OCI-LY3 (cell line): ENCODE data around the gene MAGEC2.

Experiments
- H2AFZ ChIP-seq: fragments of 200-600, 300-600 bp; shearing (Covaris generic); 2 replicates; pipeline ENCODE4 v1.6.0; 2014; ENCODE audit warnings: antibody characterized with exemption, low read depth, low read length
- H3K27ac ChIP-seq: fragments of 200-600, 300-600 bp; sonication (generic); 2 replicates; pipeline ENCODE4 v1.5.1; 2014; ENCODE audit warnings: mild to moderate bottlenecking, low read length, moderate library complexity, mixed read lengths
- H3K27me3 ChIP-seq: fragments of 200-600, 300-600 bp; sonication (generic); 2 replicates; pipeline ENCODE4 v1.6.1; 2014; ENCODE audit warnings: low read depth, low read length, mixed read lengths
- H3K36me3 ChIP-seq: fragments of 200-600, 300-600 bp; sonication (generic); replicated peaks from 2 replicates; pipeline ENCODE3; 2014; ENCODE audit warnings: low read depth, low read length, mixed read lengths
- H3K4me1 ChIP-seq: fragments of 300-600, 200-600 bp; sonication (generic); 2 replicates; pipeline ENCODE4 v1.6.1; 2014; ENCODE audit warnings: low read length, mixed read lengths
- H3K4me2 ChIP-seq: fragments of 200-600, 300-600 bp; sonication (generic); 2 replicates; pipeline ENCODE4 v1.6.1; 2014; ENCODE audit warnings: low read length, mixed read lengths
- H3K4me3 ChIP-seq: fragments of 300-600, 200-600 bp; sonication (generic); 2 replicates; pipeline ENCODE4 v1.5.1; 2014; ENCODE audit warnings: antibody characterized with exemption, mild to moderate bottlenecking, low read length, moderate library complexity
- H3K79me2 ChIP-seq: fragments of 300-600, 200-600 bp; shearing (Covaris generic); 2 replicates; pipeline ENCODE4 v1.6.1; 2014; ENCODE audit warnings: mild to moderate bottlenecking, low read length, mixed read lengths
- H3K9ac ChIP-seq: fragments of 300-600, 200-600 bp; shearing (Covaris generic); 2 replicates; pipeline ENCODE4 v1.6.0; 2014; ENCODE audit warnings: mild to moderate bottlenecking, low read length, moderate library complexity
- H3K9me3 ChIP-seq: fragments of 200-600, 300-600 bp; shearing (Covaris generic); 2 replicates; pipeline ENCODE4 v1.6.1; 2014; ENCODE audit warnings: low read length, mixed read lengths; ENCODE audit not compliant: insufficient read depth
- H4K20me1 ChIP-seq: fragments of 200-600, 300-600 bp; sonication (generic); 2 replicates; pipeline ENCODE4 v1.6.1; 2016; ENCODE audit warnings: low read length, mixed read lengths; ENCODE audit not compliant: insufficient read depth
- CTCF ChIP-seq: fragments of 200-600, 300-600 bp; sonication (generic); IDR thresholded peaks from 2 replicates; pipeline ENCODE4 v1.5.1; 2014; ENCODE audit warnings: antibody characterized with exemption, low read length, low read depth
- EZH2phosphoT487 ChIP-seq: fragments of 200-600 bp; shearing (Covaris generic); IDR thresholded peaks from 2 replicates; pipeline ENCODE4 v1.6.1; 2018; ENCODE audit warnings: antibody characterized with exemption, mixed run types, low read depth

MAGEC2 gene

GRCh38 chrX:142204522-142205433 is at the start of gene MAGEC2:
MAGEC2 (minus strand) TSS chrX:142205290; CDS start chrX:142203987, 1,303 bp downstream.
- H3K9ac ChIP-seq = no peak within 1 kb of the TSS
- TF ChIP-seq EZH2phosphoT487 (no peak), CTCF (no peak)

GRCh38 chrX:142251680-142252079 is 46.6 kb upstream of the MAGEC2 start:
- H3K79me2 ChIP-seq = no peaks in the 10 kb centered on the region
- H3K4me3 ChIP-seq = no peak overlapping the region
- H4K20me1 ChIP-seq = no peaks in the 10 kb centered on the region
- no peaks in the 10 kb centered on the region for H3K36me3 ChIP-seq
- no peak overlapping the region for H3K4me2 ChIP-seq
- no peaks in the 10 kb centered on the region for H3K9me3 ChIP-seq
- H2AFZ ChIP-seq = no peak overlapping the region
- no peaks in the 10 kb centered on the region for H3K27me3 ChIP-seq
- H3K27ac ChIP-seq = no peak overlapping the region
- no peak overlapping the region for H3K9ac ChIP-seq
- TF ChIP-seq CTCF (no peak), EZH2phosphoT487 (no peak)
- H3K4me1 ChIP-seq = no peaks in the 10 kb centered on the region

More at GRCh38 chrX:142204522-142205433, at the start of gene MAGEC2:
- no peaks in the 10 kb centered on the region for H3K36me3 ChIP-seq
- no peaks in the 10 kb centered on the region for H3K9me3 ChIP-seq
- H3K4me2 ChIP-seq = no peak within 1 kb of the TSS
- no peaks in the 10 kb centered on the region for H3K79me2 ChIP-seq
- H2AFZ ChIP-seq = no peak within 1 kb of the TSS
- H3K4me3 ChIP-seq = no peak within 1 kb of the TSS
- no peaks in the 10 kb centered on the region for H3K4me1 ChIP-seq
- H4K20me1 ChIP-seq = no peaks in the 10 kb centered on the region
- no peak within 1 kb of the TSS for H3K27ac ChIP-seq
- H3K27me3 ChIP-seq = no peaks in the 10 kb centered on the region

- Histone ChIP-seq H3K27ac (no peak overlapping the region), H3K9ac (no peak overlapping the region), H4K20me1 (no peaks in the 10 kb centered on the region), H3K4me1 (no peaks in the 10 kb centered on the region), H3K79me2 (no peaks in the 10 kb centered on the region), H3K9me3 (no peaks in the 10 kb centered on the region), H3K4me3 (no peak overlapping the region), H3K27me3 (no peaks in the 10 kb centered on the region), H2AFZ (no peak overlapping the region), H3K36me3 (no peaks in the 10 kb centered on the region), H3K4me2 (no peak overlapping the region)
- no peak for TF ChIP-seq EZH2phosphoT487
- no peak for TF ChIP-seq CTCF
Observed at GRCh38 chrX:142251202-142251601, 46.1 kb upstream of the MAGEC2 start.

GRCh38 chrX:142250502-142250901 is 45.4 kb upstream of the MAGEC2 start:
- TF ChIP-seq EZH2phosphoT487 (no peak), CTCF (no peak)
- H3K36me3 ChIP-seq = no peaks in the 10 kb centered on the region

More at GRCh38 chrX:142250502-142250901, 45.4 kb upstream of the MAGEC2 start:
- no peaks in the 10 kb centered on the region for H3K4me1 ChIP-seq
- no peak overlapping the region for H3K27ac ChIP-seq
- H3K4me3 ChIP-seq = no peak overlapping the region
- H3K9ac ChIP-seq = no peak overlapping the region
- H3K27me3 ChIP-seq = no peaks in the 10 kb centered on the region
- no peaks in the 10 kb centered on the region for H4K20me1 ChIP-seq
- H2AFZ ChIP-seq = no peak overlapping the region
- H3K9me3 ChIP-seq = no peaks in the 10 kb centered on the region
- no peak overlapping the region for H3K4me2 ChIP-seq
- no peaks in the 10 kb centered on the region for H3K79me2 ChIP-seq
